Fibroblast of peridontal ligament (primary cell): Measurements from ENCODE around the gene DPP7.

Experiments
- DNase-seq: peaks from one replicate; pipeline ENCODE4 v3.0.0-alpha.2; 2010; ENCODE audit errors: extremely low read depth

Gene DPP7

GRCh38 chr9:137088121-137088520 lies 26.4 kb downstream of the DPP7 start:
- no peak for DNase-seq

GRCh38 chr9:137087409-137087925 lies 27.1 kb downstream of the DPP7 start:
- no peak for DNase-seq

- DNase-seq = peak; percentile 97
Observed at GRCh38 chr9:137086531-137087408, 27.8 kb downstream of the DPP7 start, which contains the start of gene MAN1B1. Gene MAN1B1 (plus strand): TSS chr9:137086985. CDS start chr9:137087000, 15 bp downstream.

GRCh38 chr9:137085920-137086530 lies 28.5 kb downstream of the DPP7 start:
- peak; percentile 29 for DNase-seq

- no peak for DNase-seq
Observed at GRCh38 chr9:137084526-137084925, 30.0 kb downstream of the DPP7 start.

- DNase-seq = peak; percentile 95
Observed at GRCh38 chr9:137083394-137084004, 31.0 kb downstream of the DPP7 start.

GRCh38 chr9:137082925-137083290 lies 31.6 kb downstream of the DPP7 start:
- DNase-seq = no peak

GRCh38 chr9:137082222-137082924 lies 32.2 kb downstream of the DPP7 start:
- DNase-seq = no peak

GRCh38 chr9:137080260-137081122 lies 34.0 kb downstream of the DPP7 start:
- DNase-seq = no peak

- DNase-seq = no peak
Observed at GRCh38 chr9:137079401-137079787, 35.1 kb downstream of the DPP7 start.

GRCh38 chr9:137078701-137079400 lies 35.7 kb downstream of the DPP7 start:
- no peak for DNase-seq

GRCh38 chr9:137077758-137078693 lies 36.5 kb downstream of the DPP7 start:
- no peak for DNase-seq

- DNase-seq = peak; percentile 46
Observed at GRCh38 chr9:137077010-137077747, 37.4 kb downstream of the DPP7 start, which contains the start of gene UAP1L1. Gene UAP1L1 (plus strand): TSS chr9:137077517. CDS start chr9:137077533, 16 bp downstream.

- no peak for DNase-seq
Observed at GRCh38 chr9:137076636-137077009, 37.9 kb downstream of the DPP7 start.

GRCh38 chr9:137075275-137075775 lies 39.2 kb downstream of the DPP7 start:
- no peak for DNase-seq

GRCh38 chr9:137074657-137075274 lies 39.8 kb downstream of the DPP7 start:
- DNase-seq = no peak

GRCh38 chr9:137073992-137074399 lies 40.5 kb downstream of the DPP7 start:
- DNase-seq = no peak

GRCh38 chr9:137071282-137071681 lies 43.3 kb downstream of the DPP7 start:
- DNase-seq = no peak
